Activated CD4-positive, alpha-beta T cell treated with anti-CD3 and anti-CD28 coated beads, Interleukin-2, amount 50 U/mL, for 1 hour (primary cell): ENCODE data around the gene CTIF.

Source experiments
- DNase-seq: peaks from one replicate; pipeline ENCODE4 v3.0.0-alpha.2; 2020

The CTIF gene

GRCh38 chr18:48879008-48879431, 340.2 kb downstream of the CTIF start:
- DNase-seq: no peak

- no peak for DNase-seq
Observed at GRCh38 chr18:48880931-48881330, 342.1 kb downstream of the CTIF start.

GRCh38 chr18:48882379-48882778, 343.5 kb downstream of the CTIF start:
- DNase-seq: no peak

- DNase-seq: no peak
Observed at GRCh38 chr18:48884306-48884705, 345.5 kb downstream of the CTIF start.

GRCh38 chr18:48884771-48885170, 345.9 kb downstream of the CTIF start:
- DNase-seq: no peak

GRCh38 chr18:48885266-48885923, 346.6 kb downstream of the CTIF start:
- no peak for DNase-seq

- DNase-seq: no peak
Observed at GRCh38 chr18:48885924-48886400, 347.1 kb downstream of the CTIF start.

GRCh38 chr18:48886520-48887293, 347.9 kb downstream of the CTIF start:
- DNase-seq: no peak

GRCh38 chr18:48887294-48887904, 348.6 kb downstream of the CTIF start:
- DNase-seq: no peak

GRCh38 chr18:48887905-48888772, 349.3 kb downstream of the CTIF start:
- DNase-seq: no peak

GRCh38 chr18:48888773-48889080, 349.9 kb downstream of the CTIF start:
- no peak for DNase-seq

GRCh38 chr18:48889115-48889941, 350.5 kb downstream of the CTIF start:
- DNase-seq: no peak

- DNase-seq: no peak
Observed at GRCh38 chr18:48889981-48890762, 351.3 kb downstream of the CTIF start.

- no peak for DNase-seq
Observed at GRCh38 chr18:48891721-48892120, 352.9 kb downstream of the CTIF start.

GRCh38 chr18:48892146-48892855, 353.5 kb downstream of the CTIF start:
- no peak for DNase-seq

GRCh38 chr18:48893061-48893607, 354.3 kb downstream of the CTIF start:
- no peak for DNase-seq

GRCh38 chr18:48893608-48894600, 355.1 kb downstream of the CTIF start:
- DNase-seq: no peak

- DNase-seq: no peak
Observed at GRCh38 chr18:48894799-48895346, 356.0 kb downstream of the CTIF start.
